Measurements from ENCODE around the gene CORO2A. TPM values are rescaled to one million over a fixed set of nuclear protein-coding genes. Genes with fewer than 3 reads are reported as not detected.

Gene CORO2A
- total RNA-seq, 4 donors from 2014 or later = 2.8 to 4.6 (median 4.2) TPM

DNA sequence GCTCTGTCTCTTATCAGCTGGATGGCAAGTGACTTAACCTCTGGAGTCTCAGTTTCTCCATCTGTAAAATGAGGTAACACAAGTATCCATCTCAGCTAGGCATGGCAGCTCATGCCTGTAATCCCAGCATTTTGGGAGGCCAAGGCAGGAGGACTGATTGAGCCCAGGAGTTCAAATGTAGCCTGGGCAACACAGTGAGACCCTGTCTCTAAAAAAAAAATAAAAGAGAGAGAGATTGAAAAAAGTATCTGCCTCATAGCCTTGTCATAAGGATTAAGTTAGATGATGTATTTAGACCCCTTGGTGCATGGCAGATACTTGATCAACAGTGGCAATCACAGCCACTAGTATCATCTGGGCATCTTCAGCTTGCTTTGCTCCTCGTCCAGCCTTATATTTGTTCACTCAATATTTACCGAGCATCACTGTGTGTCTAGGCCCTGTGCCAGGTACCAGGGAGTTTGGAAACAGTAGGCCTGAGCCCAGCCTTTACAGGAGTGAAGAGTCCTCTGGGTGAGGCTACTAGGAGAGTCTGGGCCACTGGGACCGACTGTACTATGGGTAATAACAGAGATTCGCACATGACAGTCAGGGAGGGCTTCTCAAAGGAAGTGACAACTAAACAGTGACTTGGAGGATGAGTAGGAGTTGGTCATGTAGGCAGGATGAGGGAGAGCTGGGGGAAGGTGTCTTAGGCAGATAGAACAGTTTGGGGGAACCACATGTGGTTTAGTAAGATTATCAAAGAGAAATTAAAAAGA, 34.2 kb downstream of the CORO2A start:
- Histone ChIP-seq H3K4me3 (no peak overlapping the region), H3K36me3 (no peaks in the 10 kb centered on the region), H3K27me3 (no peaks in the 10 kb centered on the region), H3K27ac (no peak overlapping the region), H3K9me3 (no peaks in the 10 kb centered on the region), H3K4me1 (no peaks in the 10 kb centered on the region)
- TF ChIP-seq POLR2A (IDR thresholded peaks at IDR 0.05) = no peak
- TF ChIP-seq, protein P1, sequence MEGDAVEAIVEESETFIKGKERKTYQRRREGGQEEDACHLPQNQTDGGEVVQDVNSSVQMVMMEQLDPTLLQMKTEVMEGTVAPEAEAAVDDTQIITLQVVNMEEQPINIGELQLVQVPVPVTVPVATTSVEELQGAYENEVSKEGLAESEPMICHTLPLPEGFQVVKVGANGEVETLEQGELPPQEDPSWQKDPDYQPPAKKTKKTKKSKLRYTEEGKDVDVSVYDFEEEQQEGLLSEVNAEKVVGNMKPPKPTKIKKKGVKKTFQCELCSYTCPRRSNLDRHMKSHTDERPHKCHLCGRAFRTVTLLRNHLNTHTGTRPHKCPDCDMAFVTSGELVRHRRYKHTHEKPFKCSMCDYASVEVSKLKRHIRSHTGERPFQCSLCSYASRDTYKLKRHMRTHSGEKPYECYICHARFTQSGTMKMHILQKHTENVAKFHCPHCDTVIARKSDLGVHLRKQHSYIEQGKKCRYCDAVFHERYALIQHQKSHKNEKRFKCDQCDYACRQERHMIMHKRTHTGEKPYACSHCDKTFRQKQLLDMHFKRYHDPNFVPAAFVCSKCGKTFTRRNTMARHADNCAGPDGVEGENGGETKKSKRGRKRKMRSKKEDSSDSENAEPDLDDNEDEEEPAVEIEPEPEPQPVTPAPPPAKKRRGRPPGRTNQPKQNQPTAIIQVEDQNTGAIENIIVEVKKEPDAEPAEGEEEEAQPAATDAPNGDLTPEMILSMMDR (IDR thresholded peaks at IDR 0.05) = no peak
- DNase-seq = no peak
- intact Hi-C loops (cut with DNase I; ENCODE audit: low total_unique reads) = no loop called here

DNA sequence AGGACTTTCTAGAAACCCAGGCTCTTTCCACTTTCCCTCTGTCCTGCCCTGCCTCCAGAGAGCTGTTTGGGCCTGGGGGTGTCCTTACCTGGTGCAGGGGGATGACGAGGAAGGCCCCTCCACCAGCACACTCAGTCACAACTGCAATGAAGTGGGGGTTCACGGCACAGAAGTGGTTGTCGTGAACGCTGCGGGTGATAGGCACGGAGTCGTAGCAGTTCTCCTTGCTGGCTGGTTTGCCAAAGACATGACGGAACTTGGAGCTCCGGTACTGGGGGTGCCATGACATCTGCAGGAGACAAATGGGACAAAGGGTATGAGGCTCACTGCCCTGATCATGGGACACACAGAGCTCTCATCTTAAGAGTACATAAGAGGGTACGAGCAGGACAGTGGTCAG, 35.1 kb downstream of the CORO2A start:
- H3K36me3 ChIP-seq = no peaks in the 10 kb centered on the region
- H3K27me3 ChIP-seq = no peaks in the 10 kb centered on the region
- intact Hi-C loops (cut with DNase I; ENCODE audit: low total_unique reads) = no loop called here
- no peaks in the 10 kb centered on the region for H3K9me3 ChIP-seq
- DNase-seq = no peak
- H3K27ac ChIP-seq = no peak overlapping the region
- TF ChIP-seq POLR2A (IDR thresholded peaks at IDR 0.05) = no peak
- TF ChIP-seq, protein P1 (IDR thresholded peaks at IDR 0.05) = no peak
- H3K4me1 ChIP-seq = no peaks in the 10 kb centered on the region
- no peak overlapping the region for H3K4me3 ChIP-seq

GRCh38 chr9:98154678-98155077, 37.8 kb downstream of the CORO2A start:
- no peak for DNase-seq
- Histone ChIP-seq H3K4me1 (no peaks in the 10 kb centered on the region), H3K9me3 (no peaks in the 10 kb centered on the region), H3K36me3 (no peaks in the 10 kb centered on the region), H3K4me3 (no peak overlapping the region), H3K27me3 (no peaks in the 10 kb centered on the region), H3K27ac (no peak overlapping the region)
- intact Hi-C loops (cut with DNase I; ENCODE audit: low total_unique reads) = no loop called here
- no peak for TF ChIP-seq POLR2A (IDR thresholded peaks at IDR 0.05)
- TF ChIP-seq, protein P1 (IDR thresholded peaks at IDR 0.05) = no peak

GRCh38 chr9:98152526-98152925, 39.9 kb downstream of the CORO2A start:
- H3K4me3 ChIP-seq = no peak overlapping the region
- no peaks in the 10 kb centered on the region for H3K9me3 ChIP-seq
- no peaks in the 10 kb centered on the region for H3K36me3 ChIP-seq
- no peaks in the 10 kb centered on the region for H3K27me3 ChIP-seq
- intact Hi-C loops (cut with DNase I; ENCODE audit: low total_unique reads) = no loop called here
- H3K4me1 ChIP-seq = no peaks in the 10 kb centered on the region
- H3K27ac ChIP-seq = no peak overlapping the region
- TF ChIP-seq, protein P1 (IDR thresholded peaks at IDR 0.05) = no peak
- TF ChIP-seq POLR2A (IDR thresholded peaks at IDR 0.05) = no peak
- DNase-seq = no peak

DNA sequence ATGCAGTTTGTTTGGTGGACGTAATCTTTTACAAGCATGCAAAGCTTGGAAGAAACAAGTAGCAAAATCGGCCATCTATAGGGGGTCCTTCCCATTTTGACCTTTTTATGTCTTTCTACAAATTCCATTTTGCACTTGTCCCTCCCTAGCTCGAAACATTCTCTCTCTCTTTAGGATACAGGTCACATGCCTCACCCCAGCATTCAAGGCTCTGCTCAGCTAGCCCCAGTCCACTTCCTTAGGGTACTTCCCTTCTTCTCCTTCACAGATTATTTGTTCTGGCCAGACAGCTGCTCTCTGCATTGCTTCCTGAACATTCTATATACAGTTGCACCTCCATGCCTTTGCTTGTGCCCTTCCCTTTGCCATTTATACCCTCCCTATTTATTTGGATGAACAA, 41.7 kb downstream of the CORO2A start:
- Histone ChIP-seq H3K4me1 (no peaks in the 10 kb centered on the region), H3K4me3 (no peak overlapping the region), H3K27ac (no peak overlapping the region), H3K27me3 (no peaks in the 10 kb centered on the region), H3K9me3 (no peaks in the 10 kb centered on the region), H3K36me3 (no peaks in the 10 kb centered on the region)
- no peak for TF ChIP-seq POLR2A (IDR thresholded peaks at IDR 0.05)
- TF ChIP-seq, protein P1 (IDR thresholded peaks at IDR 0.05) = no peak
- DNase-seq = no peak
- intact Hi-C loops (cut with DNase I; ENCODE audit: low total_unique reads) = no loop called here
